Cardiac atrium fibroblast (primary cell): ENCODE results near the gene TRAK2. TPM values are rescaled to one million over a fixed set of nuclear protein-coding genes. Genes with fewer than 3 reads are reported as not detected.

ENCODE experiments used
- total RNA-seq: library from RNA; depleted of rRNA; stranded (reverse); fragments of >200 nt; gene quantifications from 2 replicates; pipeline ENCODE4 v1.2.3, GENCODE V29; 2015

Gene TRAK2, protein sequence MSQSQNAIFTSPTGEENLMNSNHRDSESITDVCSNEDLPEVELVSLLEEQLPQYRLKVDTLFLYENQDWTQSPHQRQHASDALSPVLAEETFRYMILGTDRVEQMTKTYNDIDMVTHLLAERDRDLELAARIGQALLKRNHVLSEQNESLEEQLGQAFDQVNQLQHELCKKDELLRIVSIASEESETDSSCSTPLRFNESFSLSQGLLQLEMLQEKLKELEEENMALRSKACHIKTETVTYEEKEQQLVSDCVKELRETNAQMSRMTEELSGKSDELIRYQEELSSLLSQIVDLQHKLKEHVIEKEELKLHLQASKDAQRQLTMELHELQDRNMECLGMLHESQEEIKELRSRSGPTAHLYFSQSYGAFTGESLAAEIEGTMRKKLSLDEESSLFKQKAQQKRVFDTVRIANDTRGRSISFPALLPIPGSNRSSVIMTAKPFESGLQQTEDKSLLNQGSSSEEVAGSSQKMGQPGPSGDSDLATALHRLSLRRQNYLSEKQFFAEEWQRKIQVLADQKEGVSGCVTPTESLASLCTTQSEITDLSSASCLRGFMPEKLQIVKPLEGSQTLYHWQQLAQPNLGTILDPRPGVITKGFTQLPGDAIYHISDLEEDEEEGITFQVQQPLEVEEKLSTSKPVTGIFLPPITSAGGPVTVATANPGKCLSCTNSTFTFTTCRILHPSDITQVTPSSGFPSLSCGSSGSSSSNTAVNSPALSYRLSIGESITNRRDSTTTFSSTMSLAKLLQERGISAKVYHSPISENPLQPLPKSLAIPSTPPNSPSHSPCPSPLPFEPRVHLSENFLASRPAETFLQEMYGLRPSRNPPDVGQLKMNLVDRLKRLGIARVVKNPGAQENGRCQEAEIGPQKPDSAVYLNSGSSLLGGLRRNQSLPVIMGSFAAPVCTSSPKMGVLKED
- total RNA-seq: 26.0 and 37.1 TPM in 2 replicates

DNA sequence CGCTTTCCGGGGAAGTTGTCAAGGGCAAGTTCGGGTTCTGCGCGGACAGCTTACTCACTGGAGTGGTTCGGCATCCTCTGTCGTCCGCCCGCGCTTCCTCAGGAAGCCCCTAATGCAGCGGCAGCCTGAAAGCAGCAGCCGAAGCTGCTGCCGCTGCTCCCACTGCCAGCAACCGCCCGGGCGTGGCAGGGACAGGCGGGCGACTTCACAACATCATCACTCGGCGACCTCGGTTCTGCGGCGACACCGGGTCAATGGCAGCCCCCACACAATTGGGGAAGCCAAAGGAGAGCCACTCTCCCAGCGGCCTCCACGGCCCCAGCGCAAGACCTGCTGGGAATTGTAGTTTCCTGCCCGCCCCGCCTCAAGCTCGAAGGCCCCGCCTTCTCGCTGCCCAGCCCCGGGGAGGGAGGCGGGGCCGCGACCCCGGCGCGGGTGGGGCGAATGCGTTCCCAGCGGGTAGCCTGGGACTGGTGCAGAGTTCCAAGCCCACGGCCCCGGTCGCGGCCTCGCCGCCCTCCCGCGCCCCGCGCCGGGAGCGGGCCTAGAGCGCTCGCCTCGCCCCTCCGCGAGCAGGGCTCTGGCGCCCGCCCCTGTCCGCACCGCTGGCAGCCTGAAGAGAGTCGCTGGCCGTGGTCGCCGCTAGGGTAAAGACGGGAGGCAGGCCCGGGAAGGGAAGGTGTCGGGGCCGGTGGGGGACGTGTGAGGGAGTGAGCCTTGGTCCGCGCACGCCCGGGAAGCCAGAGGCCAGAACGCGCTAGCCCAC, at the start of gene TRAK2, which contains the start of gene STRADB:
TRAK2 (minus strand) TSS at position 167 of the 766 bp plus-strand sequence. CDS start 30,951 bp downstream, outside the sequence.
STRADB (plus strand) TSS at position 449 of the 766 bp plus-strand sequence. CDS start 3,101 bp downstream, outside the sequence.

DNA sequence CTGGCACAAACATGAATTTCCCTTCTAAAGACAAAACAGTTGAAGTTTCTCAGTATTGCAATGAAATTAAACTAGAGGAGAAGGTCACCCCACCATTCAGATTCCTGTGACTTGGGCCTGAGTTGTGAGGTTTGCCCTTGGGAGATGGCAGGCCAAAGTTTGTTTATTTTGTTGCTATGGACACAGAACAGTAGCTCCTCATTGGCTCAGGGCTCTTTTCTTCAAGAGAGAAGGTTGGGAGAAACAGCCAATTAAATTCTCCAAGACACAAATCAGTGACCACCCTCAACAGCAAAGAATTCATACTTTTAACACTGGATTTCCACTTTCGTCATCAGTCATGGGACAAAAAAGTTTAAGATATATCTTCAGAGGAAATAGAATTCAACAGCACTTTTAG, 94.0 kb downstream of the TRAK2 start, which contains the start of gene FLACC1:
FLACC1 (minus strand) TSS at position 125 of the 400 bp plus-strand sequence. CDS start 5,941 bp downstream, outside the sequence.

Other genes with a start within 250 kb of the TRAK2 start
- 8.8 and 9.6 TPM in 2 replicates for gene CASP8, start 190.9 kb downstream of the TRAK2 start, total RNA-seq
- gene FLACC1, start 94.1 kb downstream of the TRAK2 start, total RNA-seq: 1.4 TPM in 1 of 2 replicates, not detected in the other
- gene STRADB, start 282 bp upstream of the TRAK2 start, total RNA-seq: 34.5 and 37.3 TPM in 2 replicates
- gene TMEM237, start 192.0 kb upstream of the TRAK2 start, total RNA-seq: 35.0 and 42.1 TPM in 2 replicates
- gene MPP4, start 247.2 kb upstream of the TRAK2 start, total RNA-seq: 0.97 and 1.3 TPM in 2 replicates